Activated CD4-positive, alpha-beta T cell treated with anti-CD3 and anti-CD28 coated beads for 1 hour (primary cell): ENCODE data around the gene KRTAP10-1.
"Not testable (repeated sequence)": the region's sequence is repeated elsewhere in the genome, so short reads cannot be mapped to it uniquely, and the experiment has no call there.

ENCODE experiments used
- DNase-seq: peaks from one replicate; pipeline ENCODE4 v3.0.0-alpha.2; 2020

The KRTAP10-1 gene

DNA sequence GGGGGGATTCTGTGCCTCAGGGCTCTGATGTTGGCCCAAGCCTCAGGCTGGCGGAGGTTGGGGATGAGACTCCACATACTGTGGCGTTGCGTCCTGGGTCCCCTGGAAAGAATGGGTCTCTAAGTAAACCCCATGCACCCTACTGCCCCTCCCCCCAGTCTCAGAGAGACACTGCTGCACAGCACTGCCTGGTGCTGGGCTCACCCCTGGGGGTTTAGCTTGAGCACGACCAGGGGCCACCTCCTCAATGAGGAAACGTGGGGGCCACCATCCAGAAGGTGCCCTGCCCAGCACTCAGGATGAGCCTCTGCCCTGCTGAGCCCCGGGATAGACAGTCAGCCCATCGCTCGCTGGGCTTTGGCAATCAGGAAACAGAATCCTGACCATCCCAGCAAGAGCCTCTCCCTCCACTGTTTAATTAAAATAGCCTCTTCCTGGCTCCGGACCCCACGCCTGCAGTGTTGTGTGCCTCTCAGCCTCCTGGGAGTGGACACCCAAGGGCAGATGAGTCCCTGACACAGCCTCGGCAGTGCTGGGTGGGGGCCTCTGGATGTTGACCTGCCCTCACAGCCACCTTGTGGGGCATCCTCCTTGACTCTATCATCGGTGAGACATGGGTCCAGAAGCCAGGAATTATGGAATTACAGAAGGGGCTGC is 30.0 kb upstream of the KRTAP10-1 start:
- DNase-seq = no peak

DNA sequence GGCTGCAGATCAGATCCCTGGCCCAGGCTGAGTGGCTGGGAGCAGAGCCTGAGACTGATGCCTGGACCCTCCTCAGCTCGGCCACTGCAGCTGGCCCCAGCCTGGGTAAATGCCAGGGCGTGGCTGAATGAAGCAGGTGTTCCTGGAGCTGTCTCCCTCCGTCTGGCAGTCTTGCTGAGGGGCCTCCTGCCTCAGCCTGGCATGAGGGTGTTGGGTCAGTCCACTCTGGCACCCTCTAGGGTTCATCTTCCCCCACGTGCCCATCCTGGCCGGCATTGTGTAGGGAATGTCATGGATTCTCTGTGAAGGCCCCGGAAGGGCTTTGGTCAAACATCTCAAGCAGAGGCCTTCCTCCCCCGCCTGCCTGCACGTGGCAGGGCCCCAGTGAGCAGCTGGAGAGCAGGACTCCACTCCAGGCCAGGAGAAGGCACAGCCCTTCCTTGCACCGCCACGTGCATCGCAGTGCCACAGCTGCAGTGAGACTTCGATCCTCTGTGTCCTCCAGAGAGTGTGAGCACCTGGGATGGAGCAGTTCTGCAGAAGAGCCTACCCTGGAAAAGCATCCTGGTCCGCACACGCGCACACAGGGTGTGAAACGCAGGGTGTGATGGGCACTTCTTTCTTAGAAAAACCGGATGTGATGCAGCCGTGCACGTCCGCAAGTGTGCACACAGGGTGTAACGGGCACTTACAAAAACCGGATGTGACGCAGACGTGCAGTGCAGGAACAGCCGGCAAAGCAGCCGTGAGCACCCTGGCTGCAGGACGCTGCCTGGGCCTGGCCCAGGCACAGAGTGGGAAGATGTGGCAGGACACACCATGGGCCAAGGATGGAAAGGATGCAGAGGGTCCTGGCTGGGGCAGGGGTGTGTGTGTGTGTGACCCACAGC is 28.9 kb upstream of the KRTAP10-1 start:
- no peak for DNase-seq

DNA sequence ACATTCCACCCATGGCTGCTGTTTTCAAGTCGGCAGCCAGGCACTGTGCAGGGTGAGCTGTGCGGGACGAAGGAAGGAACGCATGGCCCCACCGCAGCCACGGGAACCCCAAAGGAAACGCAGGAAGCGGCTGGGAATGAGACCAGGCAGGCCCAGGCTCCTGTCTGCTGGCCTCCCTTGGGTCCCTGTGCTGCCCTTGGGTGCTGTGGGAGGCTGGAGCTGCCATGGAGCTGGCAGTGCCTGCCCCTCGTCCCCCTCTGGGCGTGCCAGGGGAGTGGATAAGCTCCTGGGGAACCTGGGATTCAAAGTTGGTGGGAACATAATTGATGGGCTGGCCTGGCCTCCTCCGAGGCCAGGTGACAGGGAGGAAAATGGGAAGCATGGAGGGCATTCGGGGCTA is 28.3 kb upstream of the KRTAP10-1 start:
- DNase-seq = no peak

DNA sequence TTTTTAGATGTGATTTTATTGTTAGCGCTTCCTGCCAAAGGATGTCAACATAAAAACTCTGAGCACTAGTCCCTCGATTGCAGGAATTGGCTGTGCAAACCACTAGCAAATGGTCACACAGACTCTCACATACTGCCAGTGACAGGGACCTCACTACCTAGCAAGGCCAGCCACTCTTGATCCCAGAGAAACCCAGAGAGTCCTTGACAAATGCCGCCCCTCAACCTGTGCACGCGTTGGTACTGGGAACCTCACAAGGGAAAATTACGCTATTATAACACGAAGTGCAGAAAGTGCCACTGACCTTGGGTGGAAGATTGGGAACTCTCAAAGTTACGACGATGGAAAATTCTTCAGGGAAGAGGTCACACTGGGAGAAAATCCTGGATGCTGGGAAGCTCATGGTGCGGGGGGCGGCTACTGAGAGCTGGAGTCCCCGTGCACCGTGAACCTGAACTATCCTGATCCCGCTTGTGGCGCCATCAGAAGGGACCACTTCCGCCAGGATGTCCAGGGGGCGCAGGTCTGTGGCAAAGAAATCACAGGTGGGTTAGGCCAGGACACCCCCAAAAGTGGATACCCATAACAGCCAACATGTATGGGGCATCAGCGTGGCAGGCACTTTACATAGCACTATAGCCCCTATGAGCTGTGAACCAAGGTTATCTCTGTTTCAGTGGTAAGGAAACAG is 27.6 kb upstream of the KRTAP10-1 start:
- no peak for DNase-seq

DNA sequence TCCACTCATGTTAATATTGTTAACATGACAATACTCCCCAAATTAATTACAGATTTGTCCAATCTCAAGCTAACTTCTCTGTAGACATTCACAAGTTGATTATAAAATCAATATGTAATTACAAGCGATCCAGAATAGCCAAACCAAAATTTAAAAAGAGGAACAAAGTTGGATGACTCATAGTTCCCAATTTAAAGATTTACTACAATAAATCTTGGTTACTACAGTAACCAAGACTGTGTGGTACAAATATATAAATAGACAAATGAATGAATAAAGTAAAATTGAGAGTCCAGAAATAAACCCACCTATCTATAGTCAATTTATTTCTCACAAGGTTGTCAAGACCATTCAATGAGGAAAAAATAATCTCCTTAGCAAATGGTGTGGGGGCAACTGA is 26.4 kb upstream of the KRTAP10-1 start:
- DNase-seq = no peak

DNA sequence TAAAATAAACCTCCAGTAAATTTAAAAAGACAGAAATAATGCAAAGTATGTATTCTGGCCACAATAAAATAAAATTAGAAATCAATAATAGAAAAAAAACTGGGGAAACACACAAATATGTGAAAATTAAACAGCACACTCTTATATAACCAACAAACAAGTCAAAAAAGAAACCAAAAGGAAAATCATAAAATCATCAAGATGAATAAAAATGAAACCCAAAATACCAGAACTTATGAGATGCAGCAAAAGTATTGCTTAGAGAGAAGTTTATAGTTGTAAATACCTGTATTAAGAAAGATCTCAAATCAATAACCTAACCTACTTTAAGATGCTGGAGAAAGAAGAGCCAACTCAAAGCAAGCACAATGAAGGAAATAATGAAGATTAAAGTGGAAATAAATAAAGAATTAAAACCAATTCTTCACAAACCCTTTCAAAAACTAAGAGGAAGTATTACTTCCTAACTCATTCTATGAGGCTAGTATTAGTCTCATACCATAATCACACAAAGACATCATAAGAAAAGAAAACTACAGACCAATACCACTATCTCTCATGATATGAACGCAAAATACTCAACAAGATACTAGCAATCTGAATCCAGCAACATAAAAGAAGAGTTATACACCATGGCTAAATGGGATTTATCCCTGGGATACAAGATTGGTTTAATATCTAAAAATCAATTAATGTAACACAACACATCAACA is 25.0 kb upstream of the KRTAP10-1 start:
- no peak for DNase-seq

DNA sequence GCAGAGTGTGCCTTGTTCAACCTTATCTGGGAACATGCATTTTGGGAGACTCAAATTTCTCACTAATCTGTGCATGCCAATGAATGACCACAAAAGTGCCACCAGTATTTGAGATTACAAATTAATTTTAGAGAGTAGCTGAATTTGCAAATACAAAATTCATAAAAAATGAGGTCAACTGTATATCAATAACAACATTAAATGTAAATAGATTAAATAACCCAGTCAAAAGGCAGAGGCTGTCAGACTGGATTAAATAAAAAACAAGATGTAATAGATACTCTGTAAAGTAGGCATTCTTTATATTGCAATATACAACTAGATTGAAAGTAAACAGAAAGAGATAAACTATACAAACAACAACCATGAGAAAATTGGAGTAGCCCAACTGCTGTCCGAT is 24.1 kb upstream of the KRTAP10-1 start:
- no peak for DNase-seq

DNA sequence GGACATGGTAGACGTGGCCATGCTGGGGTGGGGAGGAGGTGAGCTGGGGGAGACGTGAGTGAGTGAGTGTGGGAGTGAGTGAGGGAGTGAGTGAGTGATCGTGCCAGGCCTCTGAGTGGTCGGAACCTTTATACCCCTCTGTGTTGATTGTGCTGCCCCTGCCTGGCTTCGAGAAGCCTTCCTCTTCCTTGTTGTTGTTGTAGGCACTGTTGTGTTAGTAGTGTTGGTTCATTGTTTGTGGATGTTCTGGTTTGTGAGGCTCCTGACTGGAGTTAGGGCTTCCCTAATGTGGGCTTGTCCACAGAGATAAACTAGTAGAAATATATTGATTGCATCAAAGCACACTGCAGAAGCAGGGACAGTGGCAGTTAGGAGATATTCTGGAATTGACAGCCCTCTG is 18.7 kb upstream of the KRTAP10-1 start, which contains the start of gene KRTAP10-3:
Gene KRTAP10-3 (minus strand): TSS at position 101 of the 400 bp plus-strand sequence. CDS start 80 bp downstream, at position 21.
- no peak for DNase-seq

DNA sequence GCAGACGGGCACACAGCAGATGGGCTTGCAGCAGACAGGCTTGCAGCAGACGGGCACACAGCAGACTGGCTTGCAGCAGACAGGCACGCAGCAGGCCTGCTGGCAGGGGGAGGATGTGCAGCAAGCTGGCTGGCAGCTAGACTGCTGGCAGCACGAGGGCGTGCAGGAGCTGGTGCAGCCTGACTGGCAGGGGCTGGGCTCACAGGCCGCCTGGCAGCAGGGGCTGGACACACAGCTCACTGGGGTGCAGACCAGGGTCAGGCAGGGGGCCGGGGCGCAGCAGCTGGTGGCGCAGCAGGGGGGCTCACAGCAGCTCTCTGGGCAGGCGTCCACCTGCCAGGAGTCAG is 18.3 kb upstream of the KRTAP10-1 start:
- not testable (repeated sequence) for DNase-seq

DNA sequence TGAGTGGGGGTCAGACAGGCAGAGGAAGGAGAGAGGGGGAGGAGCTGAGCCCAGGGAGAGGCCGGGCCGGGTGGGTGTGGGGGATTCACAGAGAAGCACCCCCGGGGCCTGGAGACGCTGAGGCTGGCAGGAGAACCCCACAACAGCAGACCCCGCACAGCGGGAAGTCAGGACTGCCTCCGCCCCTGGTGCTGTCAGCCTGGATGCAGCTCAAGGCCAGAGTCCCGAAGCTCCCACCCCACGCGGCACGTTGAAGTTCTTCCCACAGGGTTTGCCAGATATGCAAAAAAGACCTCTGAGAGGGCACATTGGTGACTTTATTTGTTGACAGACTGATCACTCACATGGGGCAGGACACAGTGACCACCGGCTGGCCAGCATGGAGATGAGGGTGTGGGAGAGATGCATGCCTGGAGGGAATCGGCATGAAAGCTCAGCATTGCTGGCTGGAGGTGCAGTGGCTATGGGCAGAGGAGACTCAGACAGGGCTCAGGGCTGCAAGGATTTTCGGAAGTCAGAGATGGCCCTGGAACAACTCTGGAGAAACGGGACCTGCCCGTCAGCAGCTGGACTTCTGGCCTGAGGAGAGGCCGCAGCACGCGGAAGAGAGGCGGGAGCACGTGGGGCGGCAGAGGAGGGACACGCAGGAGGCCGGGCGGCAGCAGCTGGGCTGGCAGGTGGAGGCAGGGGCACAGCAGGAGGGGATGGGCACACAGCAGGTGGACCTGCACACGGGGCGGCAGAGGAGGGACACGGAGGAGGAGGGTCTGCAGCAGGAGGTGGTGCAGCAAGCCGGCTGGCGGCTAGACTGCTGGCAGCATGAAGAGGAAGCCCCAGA is 17.7 kb upstream of the KRTAP10-1 start:
- DNase-seq = no peak

DNA sequence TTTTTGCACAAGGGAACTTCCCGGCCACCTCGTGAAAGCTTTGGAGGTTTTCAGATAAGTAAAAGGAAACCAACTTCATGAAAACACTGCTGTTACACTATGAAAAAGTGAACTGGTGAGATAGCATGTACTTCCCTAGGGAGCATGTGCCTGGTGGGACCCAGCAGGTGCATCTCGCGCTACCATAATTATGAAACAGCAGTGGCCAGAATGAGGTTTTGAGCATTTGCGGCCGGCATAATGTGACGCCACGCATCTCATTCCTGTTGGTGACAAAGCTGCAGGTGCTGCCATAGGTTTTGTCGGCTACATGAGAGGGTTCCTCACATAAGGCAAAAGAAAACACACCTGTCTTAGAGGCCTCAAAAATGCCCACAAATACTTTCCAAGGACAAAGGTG is 16.9 kb upstream of the KRTAP10-1 start:
- DNase-seq = no peak

DNA sequence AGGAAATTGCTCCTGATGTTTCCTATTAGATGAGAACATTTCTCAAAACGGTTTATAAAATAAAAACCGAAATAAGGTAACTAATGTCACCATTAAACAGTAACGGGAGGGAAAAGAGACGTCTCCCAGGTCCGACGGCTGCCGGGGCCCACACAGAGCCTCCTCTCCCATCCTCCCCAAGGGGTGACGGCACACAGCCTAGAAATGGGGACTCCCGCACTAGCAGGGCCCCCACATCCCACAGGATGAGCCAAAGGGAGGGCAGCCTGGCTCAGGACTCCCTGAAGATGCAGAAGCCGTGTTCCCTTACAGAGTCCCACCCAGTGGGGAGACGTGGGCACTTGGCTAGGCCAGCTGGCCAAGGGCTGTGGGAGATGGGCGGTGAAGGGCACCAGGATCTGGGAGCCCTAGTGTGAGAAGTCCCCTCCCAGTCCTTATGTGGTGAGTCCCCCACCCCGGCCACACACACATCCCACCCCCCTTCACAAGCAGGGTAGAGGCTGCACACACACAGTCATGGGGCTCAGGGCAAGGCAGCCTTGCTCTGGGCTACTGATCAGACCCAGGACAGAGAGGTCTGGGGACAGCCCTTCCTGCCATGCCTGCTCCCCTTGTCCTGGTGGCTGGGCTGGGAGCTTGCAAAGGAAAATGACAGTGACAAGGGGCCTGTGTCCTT is 15.3 kb upstream of the KRTAP10-1 start:
- DNase-seq = no peak

DNA sequence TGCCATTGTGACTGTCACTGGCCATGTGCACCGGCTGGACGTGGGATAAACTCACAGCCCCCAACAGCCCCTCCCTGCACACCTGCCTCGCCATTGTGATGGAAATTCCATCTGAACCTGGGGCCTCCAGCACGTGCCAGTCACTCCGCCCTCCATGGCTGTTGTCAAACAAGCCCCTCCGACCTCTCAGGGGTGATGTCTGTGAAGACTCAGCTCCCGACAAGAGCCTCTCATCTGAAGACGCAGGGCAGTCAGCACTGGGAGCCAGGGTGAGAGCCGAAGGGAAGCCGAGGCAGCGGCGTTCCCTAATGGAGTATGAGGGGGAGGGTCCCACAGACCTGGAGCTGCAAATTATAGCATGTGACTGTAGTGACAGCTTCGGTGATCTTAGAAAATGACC is 12.7 kb upstream of the KRTAP10-1 start:
- DNase-seq = no peak

DNA sequence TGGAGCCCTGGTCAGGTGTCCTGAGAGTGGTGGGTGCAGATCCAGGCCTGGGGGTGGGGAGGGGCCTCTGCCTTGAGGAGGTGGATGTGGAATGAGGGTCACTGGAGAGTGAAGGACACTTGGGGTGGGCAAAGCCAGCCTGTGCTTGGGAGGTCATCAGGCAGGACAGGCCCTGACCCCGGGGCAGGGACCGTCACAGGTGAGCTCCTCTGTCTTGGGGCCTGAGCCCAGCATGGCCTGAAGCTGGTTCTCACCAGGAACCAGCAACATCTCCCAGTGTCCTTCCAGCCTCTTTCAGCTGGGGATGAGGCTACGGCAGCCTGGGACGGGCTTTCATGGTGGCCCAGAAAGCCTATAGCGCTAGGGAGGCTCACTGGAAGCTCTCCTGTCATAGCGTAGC is 12.1 kb upstream of the KRTAP10-1 start:
- DNase-seq = no peak

DNA sequence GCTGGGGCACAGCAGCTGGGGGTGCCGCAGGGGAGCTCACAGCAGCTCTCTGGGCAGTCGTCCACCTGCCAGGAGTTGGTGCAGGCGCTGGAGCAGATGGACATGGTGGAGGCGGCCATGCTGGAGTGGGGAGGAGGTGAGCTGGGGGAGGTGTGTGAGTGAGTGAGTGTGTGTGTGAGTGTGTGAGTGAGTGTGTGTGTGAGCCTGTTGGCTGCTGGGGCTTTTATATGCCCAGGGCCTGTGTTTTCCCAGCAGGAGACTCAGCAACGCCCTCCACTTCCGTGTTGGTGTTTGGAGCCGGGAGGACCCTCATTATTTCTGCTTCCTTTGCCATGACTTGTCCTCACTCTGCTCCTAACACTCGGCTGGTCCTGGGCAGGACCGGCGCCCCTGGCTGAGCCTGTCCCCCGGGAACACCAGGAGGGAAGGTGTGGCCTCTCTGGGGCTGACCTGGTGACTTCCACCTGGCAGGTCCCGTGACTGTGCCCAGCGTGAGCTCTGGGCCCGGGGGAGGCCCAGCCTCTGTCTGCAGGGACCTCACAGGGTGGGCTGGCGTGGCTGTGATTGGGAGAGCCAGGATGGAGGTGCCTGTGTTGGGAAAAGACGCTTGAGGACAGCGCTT is 11.5 kb upstream of the KRTAP10-1 start, which contains the start of gene KRTAP10-2:
Gene KRTAP10-2 (minus strand): TSS at position 166 of the 622 bp plus-strand sequence. CDS start 47 bp downstream, at position 119.
- no peak for DNase-seq

DNA sequence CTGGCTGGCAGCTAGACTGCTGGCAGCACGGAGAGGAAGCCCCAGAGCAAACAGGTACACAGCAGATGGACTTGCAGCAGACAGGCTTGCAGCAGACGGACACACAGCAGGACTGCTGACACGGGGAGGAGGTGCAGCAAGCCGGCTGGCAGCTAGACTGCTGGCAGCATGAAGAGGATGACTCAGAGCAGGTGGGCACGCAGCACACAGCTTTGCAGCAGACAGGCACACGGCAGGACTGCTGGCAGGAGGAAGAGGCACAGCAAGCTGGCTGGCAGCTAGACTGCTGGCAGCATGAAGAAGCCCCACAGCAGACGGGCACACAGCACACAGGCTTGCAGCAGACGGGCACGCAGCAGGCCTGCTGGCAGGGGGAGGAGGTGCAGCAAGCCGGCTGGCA is 10.8 kb upstream of the KRTAP10-1 start:
- DNase-seq = no peak

DNA sequence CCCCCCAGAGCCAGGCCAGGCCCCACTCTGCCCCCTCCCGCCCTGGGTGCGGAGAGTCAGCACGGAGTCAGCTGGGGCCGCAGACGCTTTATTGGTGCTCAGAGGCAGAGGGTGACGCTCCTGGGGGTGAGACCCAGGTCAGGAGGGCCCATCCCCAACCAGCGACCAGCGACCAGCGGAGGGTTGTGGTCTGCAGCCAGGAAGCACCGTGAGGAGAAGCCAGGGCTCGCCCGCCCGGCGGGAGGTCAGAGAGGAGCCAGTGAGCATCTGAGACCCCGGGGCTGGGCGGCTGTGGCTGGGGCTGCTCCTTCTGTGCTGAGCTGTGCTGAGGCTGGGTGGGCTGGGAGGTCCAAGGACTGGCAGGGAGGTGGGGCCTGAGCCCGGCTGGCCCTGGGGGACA is 10.3 kb upstream of the KRTAP10-1 start:
- DNase-seq = not testable (repeated sequence)

DNA sequence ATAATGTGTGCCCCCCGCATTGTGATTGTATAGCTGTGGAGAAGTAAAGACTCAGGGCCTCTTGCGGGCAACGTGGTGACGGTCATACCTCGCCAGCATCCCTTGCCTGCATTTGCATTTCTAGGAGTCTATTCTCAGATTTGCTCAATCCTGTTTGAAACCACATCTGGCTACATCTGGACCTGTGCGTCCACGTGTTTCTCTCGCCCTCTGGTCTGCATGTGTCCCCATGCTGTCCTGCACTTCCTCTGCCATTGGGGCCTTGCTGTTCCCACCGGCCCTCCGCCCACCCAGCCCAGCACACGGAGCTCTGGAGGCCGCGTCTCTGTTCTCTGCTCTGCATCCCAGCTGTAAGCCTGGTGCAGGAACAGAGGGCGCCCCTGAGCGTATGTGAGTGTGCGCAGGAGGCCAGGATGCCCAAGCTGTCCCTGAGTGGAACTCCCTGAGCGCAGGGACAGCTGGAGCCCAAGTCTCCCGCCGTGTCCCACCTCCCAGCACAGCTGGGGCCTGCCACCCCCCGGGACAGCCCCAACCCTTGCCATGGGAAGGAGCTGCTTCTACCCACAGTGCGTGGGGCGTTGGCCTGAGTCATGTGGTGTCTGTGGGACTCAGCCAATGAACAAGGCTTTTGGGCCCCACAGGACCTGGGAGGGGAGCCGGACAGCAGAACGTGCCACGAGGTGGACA is 9.7 kb upstream of the KRTAP10-1 start:
- no peak for DNase-seq

DNA sequence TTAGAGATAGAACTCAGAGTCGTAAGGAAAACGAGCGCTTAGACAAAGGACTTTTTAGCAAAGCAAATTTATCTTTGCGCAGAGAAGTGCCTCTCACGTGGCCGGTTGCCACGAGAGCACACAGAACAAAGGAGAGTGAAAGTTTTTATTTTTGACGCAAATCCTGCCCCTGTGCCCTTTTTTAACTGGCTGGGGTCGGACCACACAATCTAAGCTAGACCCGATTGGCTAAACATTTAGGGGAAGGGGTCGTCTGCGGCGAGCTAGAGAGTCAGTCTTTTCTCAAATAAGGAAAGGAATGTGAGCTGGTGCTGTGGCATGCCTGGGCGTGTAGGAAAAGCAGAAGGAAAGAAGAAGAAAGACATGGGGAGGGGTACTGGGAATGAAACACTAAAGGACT is 8.9 kb upstream of the KRTAP10-1 start:
- DNase-seq = no peak

DNA sequence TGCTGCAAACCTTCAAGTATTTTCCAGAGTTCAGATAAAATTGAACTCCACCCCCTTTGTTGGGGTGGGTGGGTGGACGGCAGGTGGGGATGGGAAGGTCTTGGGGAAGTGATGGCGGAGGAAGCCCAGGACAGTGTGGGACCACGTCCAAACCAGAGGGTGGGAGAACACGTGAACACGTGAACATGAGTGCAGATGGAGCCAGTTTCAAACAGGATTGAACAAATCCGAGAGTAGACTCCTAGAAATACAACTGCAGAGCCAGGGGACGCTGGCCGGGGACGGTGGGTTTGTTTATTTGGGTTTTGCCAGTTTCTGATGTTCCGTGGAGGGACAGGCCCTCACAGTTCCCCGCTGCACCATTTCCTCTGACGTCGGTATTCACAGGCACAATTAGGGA is 8.4 kb upstream of the KRTAP10-1 start:
- no peak for DNase-seq
